ENCODE measurements around the gene DLG2.
"Not testable (repeated sequence)": the region's sequence is repeated elsewhere in the genome, so short reads cannot be mapped to it uniquely, and the experiment has no call there.

Gene DLG2

GRCh38 chr11:85182441-85183387 is 444.4 kb downstream of the DLG2 start:
- DNase-seq (ENCODE audit: low read depth, low spot score), result peak; percentile 66

GRCh38 chr11:85180528-85180927 is 446.6 kb downstream of the DLG2 start:
- DNase-seq (ENCODE audit: low read depth, low spot score), result no peak
- no peak overlapping the region for H3K4me3 ChIP-seq (ENCODE audit: low read length)

More at GRCh38 chr11:85182441-85183387, 444.4 kb downstream of the DLG2 start:
- no peak overlapping the region for H3K4me3 ChIP-seq (ENCODE audit: low read length)

GRCh38 chr11:85171648-85172257 is 455.4 kb downstream of the DLG2 start:
- DNase-seq (ENCODE audit: low read depth, low spot score), result no peak
- no peak overlapping the region for H3K4me3 ChIP-seq (ENCODE audit: low read length)

GRCh38 chr11:85170184-85170583 is 457.0 kb downstream of the DLG2 start:
- DNase-seq (ENCODE audit: low read depth, low spot score), result no peak
- no peak overlapping the region for H3K4me3 ChIP-seq (ENCODE audit: low read length)

GRCh38 chr11:85167471-85167870 is 459.7 kb downstream of the DLG2 start:
- no peak overlapping the region for H3K4me3 ChIP-seq (ENCODE audit: low read length)
- no peak for DNase-seq (ENCODE audit: low read depth, low spot score)

- DNase-seq (ENCODE audit: low read depth, low spot score), result no peak
- no peak overlapping the region for H3K4me3 ChIP-seq (ENCODE audit: low read length)
Measured at GRCh38 chr11:85167038-85167437, 460.1 kb downstream of the DLG2 start.

GRCh38 chr11:85165819-85166218 is 461.3 kb downstream of the DLG2 start:
- DNase-seq (ENCODE audit: low read depth, low spot score), result no peak
- no peak overlapping the region for H3K4me3 ChIP-seq (ENCODE audit: low read length)

- no peak for DNase-seq (ENCODE audit: low read depth, low spot score)
- no peak overlapping the region for H3K4me3 ChIP-seq (ENCODE audit: low read length)
Measured at GRCh38 chr11:85164743-85165142, 462.4 kb downstream of the DLG2 start.

- no peak overlapping the region for H3K4me3 ChIP-seq (ENCODE audit: low read length)
- DNase-seq (ENCODE audit: low read depth, low spot score), result no peak
Measured at GRCh38 chr11:85154294-85154693, 472.9 kb downstream of the DLG2 start.

GRCh38 chr11:85137597-85137996 is 489.5 kb downstream of the DLG2 start:
- DNase-seq (ENCODE audit: low read depth, low spot score), result no peak

GRCh38 chr11:85133636-85134035 is 493.5 kb downstream of the DLG2 start:
- no peak overlapping the region for H3K4me3 ChIP-seq (ENCODE audit: low read length)
- DNase-seq (ENCODE audit: low read depth, low spot score), result no peak

More at GRCh38 chr11:85137597-85137996, 489.5 kb downstream of the DLG2 start:
- no peak overlapping the region for H3K4me3 ChIP-seq (ENCODE audit: low read length)

- H3K4me3 ChIP-seq (ENCODE audit: low read length), result no peak overlapping the region
- DNase-seq (ENCODE audit: low read depth, low spot score), result no peak
Measured at GRCh38 chr11:85132851-85133585, 494.1 kb downstream of the DLG2 start.

- DNase-seq (ENCODE audit: low read depth, low spot score), result no peak
- H3K4me3 ChIP-seq (ENCODE audit: low read length), result no peak overlapping the region
Measured at GRCh38 chr11:85127349-85127748, 499.8 kb downstream of the DLG2 start.

- no peak for DNase-seq (ENCODE audit: low read depth, low spot score)
Measured at GRCh38 chr11:85123752-85124231, 503.4 kb downstream of the DLG2 start.

GRCh38 chr11:85118151-85118550 is 509.0 kb downstream of the DLG2 start:
- no peak for DNase-seq (ENCODE audit: low read depth, low spot score)

More at GRCh38 chr11:85123752-85124231, 503.4 kb downstream of the DLG2 start:
- no peak overlapping the region for H3K4me3 ChIP-seq (ENCODE audit: low read length)

GRCh38 chr11:85115798-85116197 is 511.3 kb downstream of the DLG2 start:
- DNase-seq (ENCODE audit: low read depth, low spot score), result no peak
- H3K4me3 ChIP-seq (ENCODE audit: low read length), result no peak overlapping the region

More at GRCh38 chr11:85118151-85118550, 509.0 kb downstream of the DLG2 start:
- no peak overlapping the region for H3K4me3 ChIP-seq (ENCODE audit: low read length)

- no peak overlapping the region for H3K4me3 ChIP-seq (ENCODE audit: low read length)
- DNase-seq (ENCODE audit: low read depth, low spot score), result no peak
Measured at GRCh38 chr11:85114786-85115185, 512.4 kb downstream of the DLG2 start.

GRCh38 chr11:85110246-85110645 is 516.9 kb downstream of the DLG2 start:
- DNase-seq (ENCODE audit: low read depth, low spot score), result peak; percentile 30
- not testable (repeated sequence) for H3K4me3 ChIP-seq (ENCODE audit: low read length)

- no peak overlapping the region for H3K4me3 ChIP-seq (ENCODE audit: low read length)
- DNase-seq (ENCODE audit: low read depth, low spot score), result no peak
Measured at GRCh38 chr11:85109141-85109540, 518.0 kb downstream of the DLG2 start.
